DND-41 (cell line): ENCODE measurements around the gene CA5B.
"Not testable (repeated sequence)": the region's sequence is repeated elsewhere in the genome, so short reads cannot be mapped to it uniquely, and the experiment has no call there.

Source experiments
- EZH2 ChIP-seq: IDR thresholded peaks from 3 replicates; pipeline ENCODE4 v1.6.1; 2012; ENCODE audit warnings: borderline replicate concordance, low read depth, mild to moderate bottlenecking, moderate library complexity, low read length, inconsistent platforms; ENCODE audit not compliant: severe bottlenecking
- TF ChIP-seq, protein P1 (sequence below): IDR thresholded peaks from 2 replicates; pipeline ENCODE4 v1.5.1; 2012; ENCODE audit warnings: borderline replicate concordance, low read length, moderate library complexity, mild to moderate bottlenecking; ENCODE audit not compliant: poor library complexity, severe bottlenecking; ENCODE audit errors: extremely low read depth

- TF ChIP-seq, protein P1, sequence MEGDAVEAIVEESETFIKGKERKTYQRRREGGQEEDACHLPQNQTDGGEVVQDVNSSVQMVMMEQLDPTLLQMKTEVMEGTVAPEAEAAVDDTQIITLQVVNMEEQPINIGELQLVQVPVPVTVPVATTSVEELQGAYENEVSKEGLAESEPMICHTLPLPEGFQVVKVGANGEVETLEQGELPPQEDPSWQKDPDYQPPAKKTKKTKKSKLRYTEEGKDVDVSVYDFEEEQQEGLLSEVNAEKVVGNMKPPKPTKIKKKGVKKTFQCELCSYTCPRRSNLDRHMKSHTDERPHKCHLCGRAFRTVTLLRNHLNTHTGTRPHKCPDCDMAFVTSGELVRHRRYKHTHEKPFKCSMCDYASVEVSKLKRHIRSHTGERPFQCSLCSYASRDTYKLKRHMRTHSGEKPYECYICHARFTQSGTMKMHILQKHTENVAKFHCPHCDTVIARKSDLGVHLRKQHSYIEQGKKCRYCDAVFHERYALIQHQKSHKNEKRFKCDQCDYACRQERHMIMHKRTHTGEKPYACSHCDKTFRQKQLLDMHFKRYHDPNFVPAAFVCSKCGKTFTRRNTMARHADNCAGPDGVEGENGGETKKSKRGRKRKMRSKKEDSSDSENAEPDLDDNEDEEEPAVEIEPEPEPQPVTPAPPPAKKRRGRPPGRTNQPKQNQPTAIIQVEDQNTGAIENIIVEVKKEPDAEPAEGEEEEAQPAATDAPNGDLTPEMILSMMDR, result not testable (repeated sequence)
- not testable (repeated sequence) for TF ChIP-seq EZH2
These were observed 93.3 kb downstream of the CA5B start for GRCh38 chrX:15831347-15831746.
